K562 (cell line): ENCODE measurements around the gene SLC16A9. TPM values are rescaled to one million over a fixed set of nuclear protein-coding genes. Genes with fewer than 3 reads are reported as not detected.

Experiments
- ATAC-seq: fragments of 200-7000 bp; cut with Tn5 transposase; 3 replicates; pipeline ENCODE4 v1.9.1; 2020; ENCODE audit warnings: moderate library complexity
- BruUV-seq: library from RNA; stranded (reverse); fragments of 400-500 nt; replicated peaks from 2 replicates; lab custom pipeline; 2021; lab: Mats Ljungman, UMichigan
- CTCF ChIA-PET: fragments of 300-600 bp; formaldehyde crosslinking; extraction: SDS; loops from one replicate; lab custom pipeline; 2021; ENCODE audit warnings: low intra/inter-chr PET ratio; lab: Yijun Ruan, JAX
- POLR2A ChIA-PET: fragments of 300-600, 350-650 bp; sonication (Branson Sonifier 250); formaldehyde crosslinking; extraction: SDS; loops from one replicate; lab custom pipeline; 2021; ENCODE audit warnings: antibody characterized with exemption, inconsistent platforms; lab: Yijun Ruan, JAX
- DNase-seq, 4 experiments: peaks; one replicate each; pipeline versions ENCODE4 v3.0.0 to v3.0.0-alpha.2; 2011 to 2018; ENCODE audit warnings: low spot score in 3 of 4, mixed read lengths in 3 of 4; ENCODE audit errors: extremely low read depth in 1 of 4
- FAIRE-seq: peaks from 2 replicates; lab custom pipeline; 2011; peaks lifted over from hg19 to GRCh38; lab: Jason Lieb, UNC
- H2AFZ ChIP-seq: 2 replicates; pipeline ENCODE4 v1.6.0; 2011; ENCODE audit warnings: low read depth, low read length, control low read depth, inconsistent platforms
- H3K27ac ChIP-seq: fragments of 200-600 bp; 3 replicates; pipeline ENCODE4 v1.8.0; 2011; ENCODE audit warnings: low read depth, mild to moderate bottlenecking, control low read depth, inconsistent platforms, low read length, moderate library complexity, mixed read lengths; ENCODE audit errors: extremely low read depth
- H3K27me3 ChIP-seq, 2 experiments: fragments of 300-600 bp in 1 of 2; 2 replicates in 1 of 2; 3 replicates in 1 of 2; pipeline versions ENCODE4 v1.6.0 to v1.8.0; 2011; ENCODE audit warnings: inconsistent platforms in 2 of 2, low read length in 2 of 2, mild to moderate bottlenecking in 1 of 2, mixed read lengths in 1 of 2, moderate library complexity in 1 of 2; ENCODE audit not compliant: control insufficient read depth in 2 of 2, insufficient read depth in 2 of 2
- H3K36me3 ChIP-seq: fragments of 300-600 bp; 3 replicates; pipeline ENCODE4 v1.8.0; 2011; ENCODE audit warnings: mild to moderate bottlenecking, low read length, inconsistent platforms; ENCODE audit not compliant: control insufficient read depth, insufficient read depth
- H3K4me1 ChIP-seq, 2 experiments: fragments of 200-600 bp in 1 of 2; replicated peaks in 1 of 2; 2 replicates in 1 of 2; 3 replicates in 1 of 2; pipeline versions ENCODE4 v1.5.1 to v1.8.0; 2011; ENCODE audit warnings: inconsistent platforms in 2 of 2, low read length in 2 of 2, mild to moderate bottlenecking in 1 of 2, mixed read lengths in 1 of 2, moderate library complexity in 1 of 2; ENCODE audit not compliant: control insufficient read depth in 2 of 2, insufficient read depth in 2 of 2
- H3K4me2 ChIP-seq: 2 replicates; pipeline ENCODE4 v1.6.1; 2011; ENCODE audit warnings: low read length, control low read depth, inconsistent platforms, mixed read lengths; ENCODE audit not compliant: insufficient read depth
- H3K4me3 ChIP-seq: fragments of 200-600 bp; sonication (generic), shearing (Covaris generic); 2 replicates; pipeline ENCODE4 v1.5.1; 2016; ENCODE audit warnings: control low read depth, inconsistent platforms
- H3K79me2 ChIP-seq: fragments of 200-600 bp; 3 replicates; pipeline ENCODE4 v1.8.0; 2011; ENCODE audit warnings: low read length, inconsistent platforms; ENCODE audit not compliant: control insufficient read depth, insufficient read depth
- H3K9ac ChIP-seq, 2 experiments: 2 replicates each; pipeline versions ENCODE4 v1.6.0 to v1.6.1; 2011; ENCODE audit warnings: low read depth in 2 of 2, low read length in 2 of 2, control low read depth in 1 of 2, inconsistent platforms in 1 of 2, mild to moderate bottlenecking in 1 of 2, mixed read lengths in 1 of 2; ENCODE audit not compliant: insufficient read depth in 1 of 2
- H3K9me1 ChIP-seq: one replicate; pipeline ENCODE4 v1.6.0; 2011; ENCODE audit warnings: inconsistent platforms, mild to moderate bottlenecking, low read length, moderate library complexity; ENCODE audit not compliant: control insufficient read depth, insufficient read depth
- H3K9me3 ChIP-seq: replicated peaks from 2 replicates; pipeline ENCODE4 v1.5.1; 2011; ENCODE audit warnings: low read depth, low read length, inconsistent platforms; ENCODE audit not compliant: control insufficient read depth, insufficient read depth
- H4K20me1 ChIP-seq: replicated peaks from 2 replicates; pipeline ENCODE4 v1.6.1; 2011; ENCODE audit warnings: low read length, inconsistent platforms, mixed read lengths; ENCODE audit not compliant: control insufficient read depth, insufficient read depth
- EHMT2 ChIP-seq: fragments of 450-650 bp; IDR thresholded peaks from 2 replicates; pipeline ENCODE4 v1.6.1; 2018; ENCODE audit warnings: antibody characterized with exemption
- KDM4B ChIP-seq, 2 experiments: fragments of 450-650 bp in 1 of 2; sonication (generic) in 1 of 2; IDR thresholded peaks; 2 replicates each; pipeline ENCODE4 v1.6.1; 2016 to 2017; ENCODE audit warnings: borderline replicate concordance in 2 of 2, antibody characterized with exemption in 1 of 2, low read depth in 1 of 2, mild to moderate bottlenecking in 1 of 2
- MLX ChIP-seq, 2 experiments: fragments of 450-650 bp in 1 of 2; sonication (generic) in 1 of 2; formaldehyde crosslinking; conservative IDR thresholded peaks; 2 replicates each; pipeline versions ENCODE4 v1.4.0 to v1.8.1; 2020 to 2022; ENCODE audit warnings: mild to moderate bottlenecking in 1 of 2, missing genetic modification reagents in 1 of 2
- PML ChIP-seq: IDR thresholded peaks from 2 replicates; pipeline ENCODE4 v1.6.1; 2012; ENCODE audit warnings: low read length, inconsistent platforms
- SPI1 ChIP-seq: IDR thresholded peaks from 2 replicates; pipeline ENCODE4 v1.6.1; 2011; ENCODE audit warnings: low read depth, low read length, control low read depth, borderline replicate concordance
- ZBTB7A ChIP-seq: IDR thresholded peaks from 2 replicates; pipeline ENCODE4 v1.6.1; 2011; ENCODE audit warnings: low read depth, mild to moderate bottlenecking, low read length, moderate library complexity, borderline replicate concordance; ENCODE audit not compliant: control insufficient read depth
- ZNF121 ChIP-seq: sonication (generic); formaldehyde crosslinking; conservative IDR thresholded peaks from 2 replicates; pipeline ENCODE4 v1.8.0; 2022; ENCODE audit warnings: missing genetic modification reagents
- ZNF232 ChIP-seq: sonication (generic); formaldehyde crosslinking; IDR thresholded peaks from 2 replicates; pipeline ENCODE4 v1.8.0; 2022; ENCODE audit warnings: mild to moderate bottlenecking, missing genetic modification reagents
- ZNF436 ChIP-seq: fragments of 250-450, 450-650 bp; sonication (Bioruptor Pico); formaldehyde crosslinking; IDR thresholded peaks from 2 replicates; pipeline ENCODE4 v1.7.0; 2020; ENCODE audit warnings: mild to moderate bottlenecking
- WGBS: fragments of 100-300 bp; shearing (Covaris generic); methylation state at CpG from one replicate; pipeline ENCODE4 v1.1.6; 2016; ENCODE audit warnings: low coverage, mixed read lengths; ENCODE audit not compliant: insufficient coverage; ENCODE audit errors: missing lambda C conversion rate; 5-methylcytosine and 5-hydroxymethylcytosine counted together
- in situ Hi-C: fragments of 300-500 bp; cut with MboI; formaldehyde crosslinking; loops from 4 replicates; pipeline ENCODE4 v1.15.0; 2018; ENCODE audit warnings: inconsistent platforms, mixed read lengths
- intact Hi-C: fragments of 100-400 bp; cut with micrococcal nuclease; formaldehyde crosslinking; loops from 2 replicates; pipeline ENCODE4 v1.14.2; 2022
- polyA plus RNA-seq, 8 experiments: library from polyadenylated mRNA; depleted of rRNA in 4 of 8; stranded (reverse) in 5 of 8; unstranded in 3 of 8; fragments of >200 nt; fragmentation: Nextera tagmentation in 2 of 8; fragmentation: Illumina TruSeq in 1 of 8; extraction: Ambion mirVana in 2 of 8; extraction: Trizol in 1 of 8; gene quantifications; 2 replicates each; pipeline versions ENCODE4 v1.2.1 to v1.2.3, GENCODE V29; 2011 to 2014; ENCODE audit warnings: inconsistent platforms in 1 of 8, missing spikeins in 1 of 8
- total RNA-seq, 7 experiments: library from RNA; depleted of rRNA in 6 of 7; stranded (reverse); fragments of >200 nt in 6 of 7; fragmentation: Illumina TruSeq in 2 of 7; extraction: Trizol in 2 of 7; gene quantifications; 2 replicates each; pipeline versions ENCODE4 v1.2.1 to v1.2.3, GENCODE V29; 2011 to 2021; ENCODE audit warnings: low replicate concordance in 1 of 7

Gene SLC16A9
- total and polyA plus RNA-seq, 9 of the 15 experiments (the other 6 are each of a cell fraction or from before 2014, with no cell fraction given), result 0.90 to 6.4 (median 2.1) TPM

GRCh38 chr10:59735296-59735695 is 25.6 kb upstream of the SLC16A9 start:
- H3K27ac ChIP-seq, result no peak overlapping the region
- no peaks in the 10 kb centered on the region; the same call in 1 of the 2 replicates for H3K9me3 ChIP-seq
- no peak overlapping the region for H3K4me2 ChIP-seq
- no peaks in the 10 kb centered on the region for H4K20me1 ChIP-seq
- H3K36me3 ChIP-seq, result no peaks in the 10 kb centered on the region
- BruUV-seq, result no TSS peak
- no peaks in the 10 kb centered on the region for H3K27me3 ChIP-seq
- WGBS, result 14% methylated on average over 1 of the region's 1 CpG
- ATAC-seq, result no peak
- no peak for TF ChIP-seq ZNF121 (CRISPR knock-in tag)
- TF ChIP-seq PML, result no peak
- TF ChIP-seq MLX (CRISPR knock-in tag; conservative IDR thresholded peaks at IDR 0.05), result no peak
- no peak for TF ChIP-seq SPI1
- no peak for TF ChIP-seq EHMT2
- TF ChIP-seq ZBTB7A, result no peak
- TF ChIP-seq KDM4B (IDR thresholded peaks at IDR 0.05; ENCODE audit: borderline replicate concordance in 2 of 2, low read depth in 1 of 2), result no peak
- no peak for TF ChIP-seq ZNF232 (CRISPR knock-in tag)
- no peak for TF ChIP-seq ZNF436 (CRISPR knock-in tag)
- ChIA-PET CTCF (no interaction called here), POLR2A (interaction anchor here (0.5 kb wide), 1 partner anchor 61 kb away, joined by 3 read pairs; no protein-coding TSS in a partner anchor)
- no peaks in the 10 kb centered on the region for H3K9me1 ChIP-seq
- H3K79me2 ChIP-seq, result no peaks in the 10 kb centered on the region
- no peak overlapping the region for H3K4me3 ChIP-seq
- no peak for DNase-seq
- H2AFZ ChIP-seq, result no peak overlapping the region
- no peak overlapping the region for H3K9ac ChIP-seq
- in situ Hi-C loops (no loop called here), intact Hi-C loops (no loop called here)
- H3K4me1 ChIP-seq, result no peaks in the 10 kb centered on the region
- no peak for FAIRE-seq
